Neutrophil (primary cell): ENCODE data around the gene GBGT1.

Experiments
- H3K27ac ChIP-seq: fragments of 200-600 bp; sonication (generic); 2 replicates; pipeline ENCODE4 v1.5.1; 2016; ENCODE audit warnings: mild to moderate bottlenecking, moderate library complexity
- H3K27me3 ChIP-seq: fragments of 200-600 bp; sonication (generic); 2 replicates; pipeline ENCODE4 v1.6.0; 2016; ENCODE audit warnings: mild to moderate bottlenecking
- H3K36me3 ChIP-seq: fragments of 200-600 bp; sonication (generic); 2 replicates; pipeline ENCODE4 v1.5.1; 2017
- H3K4me1 ChIP-seq, 2 experiments: fragments of 200-600 bp in 1 of 2; sonication (generic) in 1 of 2; 1 replicate in 1 of 2; 2 replicates in 1 of 2; pipeline versions ENCODE4 v1.5.1 to v1.6.1; 2013 to 2016; ENCODE audit warnings: low read depth in 1 of 2, low read length in 1 of 2, mild to moderate bottlenecking in 1 of 2, moderate library complexity in 1 of 2; ENCODE audit not compliant: control insufficient read depth in 1 of 2, insufficient read depth in 1 of 2
- H3K4me3 ChIP-seq, 2 experiments: fragments of 200-600 bp in 1 of 2; sonication (generic) in 1 of 2; 1 replicate in 1 of 2; 2 replicates in 1 of 2; pipeline ENCODE4 v1.5.1; 2013 to 2016; ENCODE audit warnings: low read depth in 1 of 2, low read length in 1 of 2, mild to moderate bottlenecking in 1 of 2, moderate library complexity in 1 of 2
- H3K9me3 ChIP-seq: fragments of 200-600 bp; sonication (generic); 2 replicates; pipeline ENCODE4 v1.5.1; 2016
- CTCF ChIP-seq: fragments of 200-600 bp; sonication (generic); IDR thresholded peaks from 2 replicates; pipeline ENCODE4 v1.5.1; 2016; ENCODE audit warnings: antibody characterized with exemption

The GBGT1 gene

GRCh38 chr9:133167096-133167730, 3.5 kb upstream of the GBGT1 start:
- no peak for TF ChIP-seq CTCF
- Histone ChIP-seq H3K36me3 (no peaks in the 10 kb centered on the region), H3K9me3 (no peaks in the 10 kb centered on the region), H3K4me1 (peaks cover 16 to 23% of the 10 kb centered on the region in 2 experiments), H3K27ac (no peak overlapping the region), H3K4me3 (no peak overlapping the region), H3K27me3 (peaks cover 32% of the 10 kb centered on the region)

- Histone ChIP-seq H3K36me3 (no peaks in the 10 kb centered on the region), H3K27me3 (peaks cover 33% of the 10 kb centered on the region), H3K27ac (no peak overlapping the region), H3K4me1 (peaks cover 19 to 27% of the 10 kb centered on the region in 2 experiments), H3K4me3 (no peak overlapping the region), H3K9me3 (no peaks in the 10 kb centered on the region)
- no peak for TF ChIP-seq CTCF
These were observed 2.7 kb upstream of the GBGT1 start for GRCh38 chr9:133166392-133166791.

- Histone ChIP-seq H3K4me1 (peaks cover 24 to 31% of the 10 kb centered on the region in 2 experiments), H3K9me3 (no peaks in the 10 kb centered on the region), H3K27ac (no peak overlapping the region), H3K36me3 (no peaks in the 10 kb centered on the region), H3K27me3 (peaks cover 33% of the 10 kb centered on the region), H3K4me3 (no peak overlapping the region)
- no peak for TF ChIP-seq CTCF
These were observed 1.7 kb upstream of the GBGT1 start for GRCh38 chr9:133165452-133165730.

GRCh38 chr9:133164191-133164590, 477 bp upstream of the GBGT1 start:
- Histone ChIP-seq H3K9me3 (no peaks in the 10 kb centered on the region), H3K27ac (peak overlapping the region; percentile 69), H3K36me3 (no peaks in the 10 kb centered on the region), H3K4me3 (peak overlapping the region; percentile 93 to 94), H3K4me1 (peaks cover 24 to 31% of the 10 kb centered on the region in 2 experiments), H3K27me3 (peaks cover 33% of the 10 kb centered on the region)
- no peak for TF ChIP-seq CTCF

GRCh38 chr9:133162861-133163503, 732 bp downstream of the GBGT1 start:
- peak overlapping the region; percentile 69 for H3K27ac ChIP-seq
- no peaks in the 10 kb centered on the region for H3K9me3 ChIP-seq
- peaks cover 33% of the 10 kb centered on the region for H3K27me3 ChIP-seq
- no peak for TF ChIP-seq CTCF
- H3K36me3 ChIP-seq = no peaks in the 10 kb centered on the region
- peak overlapping the region; percentile 93 to 94 for H3K4me3 ChIP-seq
- peaks cover 24 to 31% of the 10 kb centered on the region in 2 experiments for H3K4me1 ChIP-seq
